ENCODE results near the gene SLC35B2.

SLC35B2 gene

DNA sequence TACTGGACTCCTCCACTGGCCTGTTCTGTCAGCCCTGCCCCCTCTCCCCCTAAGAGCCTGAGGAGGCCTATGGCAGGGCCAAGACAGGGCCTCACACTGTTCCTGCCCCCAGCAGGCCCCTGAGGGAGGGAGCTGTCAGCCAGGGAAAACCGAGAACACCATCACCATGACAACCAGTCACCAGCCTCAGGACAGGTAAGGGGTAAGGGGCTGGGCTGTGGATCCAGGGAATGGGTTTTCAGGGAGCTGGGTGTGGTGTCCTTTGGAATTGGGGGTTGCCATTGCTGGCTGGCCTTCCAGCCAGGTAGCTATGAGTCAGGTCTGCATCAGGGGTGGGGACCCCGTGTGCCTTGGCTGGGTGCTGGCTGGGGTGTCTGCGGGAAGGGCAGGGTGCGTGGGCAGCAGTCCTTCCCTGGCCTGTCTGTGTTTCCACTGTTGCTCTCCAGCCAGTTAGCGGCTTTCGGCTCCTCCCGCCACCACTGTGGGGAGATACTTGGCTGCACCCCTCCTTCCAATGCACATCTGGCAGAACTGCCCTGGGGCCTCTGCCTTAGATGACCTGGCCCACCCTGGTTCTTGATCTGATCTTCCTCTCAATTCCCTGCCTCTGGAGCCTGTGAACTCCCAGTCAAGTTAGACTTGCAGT lies 30.1 kb downstream of the SLC35B2 start:
- no peak for TF ChIP-seq SIN3A (IDR thresholded peaks at IDR 0.05; ENCODE audit: borderline replicate concordance, insufficient read depth, low read length)
- TF ChIP-seq, protein P1, sequence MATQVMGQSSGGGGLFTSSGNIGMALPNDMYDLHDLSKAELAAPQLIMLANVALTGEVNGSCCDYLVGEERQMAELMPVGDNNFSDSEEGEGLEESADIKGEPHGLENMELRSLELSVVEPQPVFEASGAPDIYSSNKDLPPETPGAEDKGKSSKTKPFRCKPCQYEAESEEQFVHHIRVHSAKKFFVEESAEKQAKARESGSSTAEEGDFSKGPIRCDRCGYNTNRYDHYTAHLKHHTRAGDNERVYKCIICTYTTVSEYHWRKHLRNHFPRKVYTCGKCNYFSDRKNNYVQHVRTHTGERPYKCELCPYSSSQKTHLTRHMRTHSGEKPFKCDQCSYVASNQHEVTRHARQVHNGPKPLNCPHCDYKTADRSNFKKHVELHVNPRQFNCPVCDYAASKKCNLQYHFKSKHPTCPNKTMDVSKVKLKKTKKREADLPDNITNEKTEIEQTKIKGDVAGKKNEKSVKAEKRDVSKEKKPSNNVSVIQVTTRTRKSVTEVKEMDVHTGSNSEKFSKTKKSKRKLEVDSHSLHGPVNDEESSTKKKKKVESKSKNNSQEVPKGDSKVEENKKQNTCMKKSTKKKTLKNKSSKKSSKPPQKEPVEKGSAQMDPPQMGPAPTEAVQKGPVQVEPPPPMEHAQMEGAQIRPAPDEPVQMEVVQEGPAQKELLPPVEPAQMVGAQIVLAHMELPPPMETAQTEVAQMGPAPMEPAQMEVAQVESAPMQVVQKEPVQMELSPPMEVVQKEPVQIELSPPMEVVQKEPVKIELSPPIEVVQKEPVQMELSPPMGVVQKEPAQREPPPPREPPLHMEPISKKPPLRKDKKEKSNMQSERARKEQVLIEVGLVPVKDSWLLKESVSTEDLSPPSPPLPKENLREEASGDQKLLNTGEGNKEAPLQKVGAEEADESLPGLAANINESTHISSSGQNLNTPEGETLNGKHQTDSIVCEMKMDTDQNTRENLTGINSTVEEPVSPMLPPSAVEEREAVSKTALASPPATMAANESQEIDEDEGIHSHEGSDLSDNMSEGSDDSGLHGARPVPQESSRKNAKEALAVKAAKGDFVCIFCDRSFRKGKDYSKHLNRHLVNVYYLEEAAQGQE (IDR thresholded peaks at IDR 0.05; ENCODE audit: insufficient read depth in 1 of 2, low read depth in 2 of 2, low read length in 2 of 2), result no peak
- no peak for TF ChIP-seq TAF1 (IDR thresholded peaks at IDR 0.05; ENCODE audit: borderline replicate concordance, insufficient read depth, low read length)
- no peak for TF ChIP-seq FOXP2 (optimal IDR thresholded peaks at IDR 0.05; ENCODE audit: borderline replicate concordance, extremely low read depth, extremely low read length, insufficient read depth)
- no peak for TF ChIP-seq POLR2AphosphoS5 (IDR thresholded peaks at IDR 0.05; ENCODE audit: low read depth, low read length)

DNA sequence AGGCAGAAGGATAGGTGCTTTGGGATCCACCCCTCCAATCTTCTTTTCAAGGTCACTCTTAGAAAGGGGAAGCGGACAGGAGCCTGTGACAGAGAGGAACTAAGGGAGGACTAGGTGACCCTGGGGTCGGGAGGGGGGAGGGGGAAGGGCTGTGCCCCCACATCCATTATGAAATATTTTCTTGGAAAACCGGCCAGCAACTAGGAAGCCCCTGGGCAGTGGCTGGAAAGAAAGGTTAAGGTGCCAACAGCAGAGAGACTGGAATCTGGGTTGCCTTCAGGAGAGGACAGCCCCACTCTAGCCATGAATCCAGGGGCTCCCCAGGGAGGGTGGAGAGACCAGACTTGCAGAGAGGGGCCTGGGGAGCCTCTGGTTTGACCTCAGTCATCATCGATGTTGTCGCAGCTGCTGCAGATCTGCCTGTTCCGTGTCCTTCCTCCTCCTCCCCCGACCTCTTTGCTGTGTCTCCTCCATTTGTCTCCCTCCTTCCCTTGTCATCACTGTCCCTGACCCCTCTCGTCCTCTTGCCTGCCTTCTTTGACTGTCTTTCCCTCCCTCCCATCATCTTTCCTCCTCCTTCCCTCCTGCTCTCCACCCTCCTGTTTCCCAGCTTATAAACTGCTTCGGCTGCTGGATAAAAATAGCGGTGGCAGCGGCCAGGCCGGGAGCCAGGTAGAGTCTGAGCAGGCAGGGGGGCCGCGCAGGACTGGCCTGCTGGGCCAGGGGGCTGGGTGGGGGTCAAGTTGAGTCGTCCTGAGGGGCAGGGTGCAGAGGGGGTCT lies 30.8 kb downstream of the SLC35B2 start:
- TF ChIP-seq POLR2AphosphoS5 (IDR thresholded peaks at IDR 0.05; ENCODE audit: low read depth, low read length) (no peak), SIN3A (IDR thresholded peaks at IDR 0.05; ENCODE audit: borderline replicate concordance, insufficient read depth, low read length) (no peak), TAF1 (IDR thresholded peaks at IDR 0.05; ENCODE audit: borderline replicate concordance, insufficient read depth, low read length) (no peak)
- TF ChIP-seq, protein P1 (IDR thresholded peaks at IDR 0.05; ENCODE audit: insufficient read depth in 1 of 2, low read depth in 2 of 2, low read length in 2 of 2), result no peak

DNA sequence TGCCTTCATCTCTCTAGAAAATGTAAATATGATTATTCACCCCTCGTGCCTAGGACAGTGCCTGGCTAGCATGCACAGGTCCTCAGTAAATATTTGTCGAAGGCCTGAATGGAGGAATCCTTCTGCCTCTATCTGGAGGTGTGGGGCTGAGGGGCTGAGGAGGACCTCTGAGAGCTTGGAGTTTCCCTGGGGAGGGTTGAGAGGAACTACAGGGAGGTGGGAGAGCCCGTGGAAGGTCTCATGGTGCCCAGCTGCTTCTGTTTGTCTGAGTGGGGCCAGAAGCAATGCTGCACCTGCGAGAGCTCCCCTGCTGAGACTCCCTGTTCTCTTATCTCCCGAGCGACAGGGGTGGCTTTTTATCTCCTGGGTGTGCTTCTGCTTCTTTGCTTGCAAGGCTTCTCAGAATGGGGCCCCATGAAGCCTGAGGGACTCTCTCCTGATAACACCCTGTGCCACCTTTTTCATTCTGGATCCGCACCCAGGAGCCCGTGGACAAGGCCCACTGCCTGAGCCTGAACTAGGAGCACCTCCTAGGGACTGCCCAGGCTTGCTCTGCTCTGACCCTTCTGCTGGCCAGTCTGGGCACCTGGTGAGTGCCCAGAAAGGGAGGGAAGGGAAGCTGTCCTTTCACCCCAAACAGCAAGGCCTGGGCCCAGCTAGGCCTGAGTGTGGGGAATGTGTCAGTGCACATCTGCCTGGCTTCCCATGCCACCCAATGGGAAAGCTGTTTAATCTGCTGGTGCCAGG lies 31.6 kb downstream of the SLC35B2 start:
- TF ChIP-seq FOXP2 (optimal IDR thresholded peaks at IDR 0.05; ENCODE audit: borderline replicate concordance, extremely low read depth, extremely low read length, insufficient read depth) (no peak), POLR2AphosphoS5 (IDR thresholded peaks at IDR 0.05; ENCODE audit: low read depth, low read length) (no peak), TAF1 (IDR thresholded peaks at IDR 0.05; ENCODE audit: borderline replicate concordance, insufficient read depth, low read length) (no peak), SIN3A (IDR thresholded peaks at IDR 0.05; ENCODE audit: borderline replicate concordance, insufficient read depth, low read length) (no peak)
- TF ChIP-seq, protein P1 (IDR thresholded peaks at IDR 0.05; ENCODE audit: insufficient read depth in 1 of 2, low read depth in 2 of 2, low read length in 2 of 2), result no peak

DNA sequence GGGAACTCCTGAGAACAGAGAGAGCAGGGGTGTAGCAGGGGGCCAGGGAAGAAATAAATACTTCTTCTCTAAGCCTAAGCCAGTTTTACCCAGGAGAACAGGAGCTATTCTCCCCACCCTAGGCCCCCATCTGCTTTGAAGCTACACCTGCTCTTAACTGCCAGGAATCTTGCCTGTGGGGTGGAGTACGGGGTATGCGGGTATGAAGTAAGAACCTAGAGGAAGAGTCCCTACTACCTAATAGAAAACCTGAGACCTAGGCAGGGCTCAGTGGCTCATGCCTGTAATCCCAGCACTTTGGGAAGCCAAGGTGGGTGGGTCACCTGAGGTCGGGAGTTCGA lies 32.4 kb downstream of the SLC35B2 start:
- no peak for TF ChIP-seq TAF1 (IDR thresholded peaks at IDR 0.05; ENCODE audit: borderline replicate concordance, insufficient read depth, low read length)
- TF ChIP-seq, protein P1 (IDR thresholded peaks at IDR 0.05; ENCODE audit: insufficient read depth in 1 of 2, low read depth in 2 of 2, low read length in 2 of 2), result no peak
- no peak for TF ChIP-seq FOXP2 (optimal IDR thresholded peaks at IDR 0.05; ENCODE audit: borderline replicate concordance, extremely low read depth, extremely low read length, insufficient read depth)
- TF ChIP-seq POLR2AphosphoS5 (IDR thresholded peaks at IDR 0.05; ENCODE audit: low read depth, low read length), result no peak
- no peak for TF ChIP-seq SIN3A (IDR thresholded peaks at IDR 0.05; ENCODE audit: borderline replicate concordance, insufficient read depth, low read length)

Data from PFSK-1 (cell line).